GM21423 (cell line): ENCODE results near the gene GRK1.

Experiments
- ATAC-seq: cut with Tn5 transposase; IDR thresholded peaks from one replicate; pipeline ENCODE4 v1.9.1; 2021; ENCODE audit warnings: mild to moderate bottlenecking, moderate library complexity; ENCODE audit not compliant: unreplicated experiment

Gene GRK1

DNA sequence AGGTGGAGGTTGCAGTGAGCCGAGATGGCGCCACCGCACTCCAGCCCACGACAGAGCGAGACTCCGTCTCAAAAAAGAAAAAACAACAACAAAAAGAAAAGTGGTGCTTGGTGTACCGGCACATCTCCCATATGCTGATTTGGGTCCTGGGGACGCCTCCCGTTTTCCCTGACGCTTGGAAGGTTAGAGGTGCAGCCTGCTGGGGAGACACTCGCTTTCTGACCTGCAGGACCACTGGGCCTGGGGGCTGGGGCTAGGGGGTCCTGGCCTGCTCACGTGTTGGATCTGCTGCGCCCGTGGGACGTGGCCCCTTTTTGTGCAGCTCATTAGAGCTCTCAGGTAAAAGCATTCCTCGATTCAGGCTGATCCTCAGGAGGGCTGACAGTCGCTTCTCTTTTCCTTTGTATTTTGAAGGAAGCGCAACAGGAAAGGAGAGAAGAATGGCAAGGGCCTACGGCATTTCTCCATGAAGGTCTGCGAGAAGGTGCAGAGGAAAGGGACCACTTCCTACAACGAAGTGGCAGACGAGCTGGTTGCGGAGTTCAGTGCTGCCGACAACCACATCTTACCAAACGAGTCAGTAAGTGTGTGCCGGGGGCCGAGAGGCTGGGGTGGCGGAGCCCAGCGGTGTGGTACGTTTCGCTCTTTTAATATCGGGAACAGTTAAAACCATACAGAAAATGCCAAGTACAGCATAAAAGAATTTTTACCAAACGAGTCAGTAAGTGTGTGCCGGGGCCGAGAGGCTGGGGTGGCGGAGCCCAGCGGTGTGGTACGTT, 34.1 kb upstream of the GRK1 start:
- no peak for ATAC-seq

DNA sequence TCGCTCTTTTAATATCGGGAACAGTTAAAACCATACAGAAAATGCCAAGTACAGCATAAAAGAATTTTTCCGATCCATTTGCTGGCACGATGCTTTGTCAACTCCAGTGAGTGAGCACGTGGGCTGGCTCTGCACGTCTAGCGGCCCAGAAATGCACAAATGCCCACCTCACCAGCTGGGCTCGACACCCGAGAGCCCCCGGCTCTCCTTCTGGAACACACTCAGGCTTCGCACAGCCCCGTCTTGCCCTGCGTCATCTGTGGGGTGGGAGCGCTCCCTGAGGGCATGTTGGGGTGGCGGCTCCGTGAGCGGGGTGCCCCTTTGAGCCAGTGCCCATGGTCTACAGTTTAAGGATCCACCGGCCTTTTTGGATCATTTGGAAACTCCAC, 33.5 kb upstream of the GRK1 start:
- ATAC-seq, result no peak

DNA sequence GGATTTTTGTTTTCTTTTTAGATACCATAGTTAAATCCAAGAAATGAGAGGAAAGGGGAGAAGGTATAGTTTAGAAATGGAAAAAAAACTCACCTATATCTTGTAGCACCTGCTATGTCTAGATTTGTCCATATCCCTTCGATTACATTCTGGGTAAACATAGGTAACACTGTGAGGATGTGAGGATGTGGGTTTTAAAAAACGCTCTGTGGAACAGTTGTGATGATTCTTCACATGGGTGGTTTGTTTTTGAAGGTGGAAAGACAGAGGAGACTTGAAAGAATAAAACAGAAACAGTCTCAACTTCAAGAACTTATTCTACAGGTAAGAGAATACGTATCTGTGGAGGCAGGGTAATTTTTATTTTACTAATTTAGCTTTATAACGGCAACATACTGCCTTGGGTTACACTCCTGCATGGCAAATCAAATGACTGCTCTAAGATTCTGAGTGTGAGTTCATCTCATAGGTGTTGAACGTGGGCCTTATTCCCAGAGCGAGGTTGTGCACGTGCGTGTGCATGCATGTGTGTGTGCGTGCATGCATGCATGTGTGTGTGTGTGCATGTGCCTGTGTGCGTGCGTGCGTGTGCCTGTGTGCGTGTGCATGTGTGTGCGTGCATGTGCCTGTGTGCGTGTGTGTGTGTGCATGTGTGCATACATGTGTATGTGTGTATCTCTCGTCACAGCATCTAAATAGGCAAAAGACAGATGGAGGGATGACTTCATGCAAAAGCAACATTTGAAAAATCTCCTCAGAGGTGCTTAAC, 32.6 kb upstream of the GRK1 start:
- ATAC-seq, result no peak

DNA sequence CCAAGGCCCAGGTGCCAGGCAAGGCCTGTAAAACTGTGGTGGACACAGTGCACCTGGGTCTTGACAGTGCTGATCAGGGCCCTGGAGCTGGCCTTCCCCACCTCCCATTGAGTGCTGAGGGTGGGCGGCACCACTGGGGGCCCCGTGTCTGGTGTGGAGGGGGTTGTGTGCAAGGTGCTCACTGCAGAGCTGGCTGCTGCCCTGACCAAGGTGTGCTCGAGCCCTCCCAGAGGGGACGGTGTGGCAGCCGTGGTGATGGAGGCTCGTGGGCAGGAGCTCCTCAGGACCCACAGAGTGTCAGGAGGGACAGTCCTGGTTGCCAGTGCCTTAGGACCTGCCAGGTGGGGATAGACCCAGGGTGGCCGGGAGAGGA, 32.0 kb upstream of the GRK1 start:
- no peak for ATAC-seq

DNA sequence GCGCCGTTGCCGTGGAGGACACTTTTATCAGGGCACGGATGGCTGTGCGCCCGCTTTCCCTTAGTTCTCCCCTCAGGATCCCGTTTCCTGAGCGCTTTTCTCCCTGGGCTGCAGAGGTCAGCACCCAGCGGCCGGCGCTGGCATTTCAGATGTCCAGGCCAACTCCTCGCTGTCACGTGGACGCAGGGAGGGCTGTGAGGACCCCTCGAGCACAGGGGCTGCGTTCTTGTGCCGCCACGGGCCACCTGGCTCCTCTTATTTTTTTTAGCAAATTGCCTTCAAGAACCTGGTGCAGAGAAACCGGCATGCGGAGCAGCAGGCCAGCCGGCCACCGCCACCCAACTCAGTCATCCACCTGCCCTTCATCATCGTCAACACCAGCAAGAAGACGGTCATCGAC, 31.3 kb upstream of the GRK1 start:
- no peak for ATAC-seq

DNA sequence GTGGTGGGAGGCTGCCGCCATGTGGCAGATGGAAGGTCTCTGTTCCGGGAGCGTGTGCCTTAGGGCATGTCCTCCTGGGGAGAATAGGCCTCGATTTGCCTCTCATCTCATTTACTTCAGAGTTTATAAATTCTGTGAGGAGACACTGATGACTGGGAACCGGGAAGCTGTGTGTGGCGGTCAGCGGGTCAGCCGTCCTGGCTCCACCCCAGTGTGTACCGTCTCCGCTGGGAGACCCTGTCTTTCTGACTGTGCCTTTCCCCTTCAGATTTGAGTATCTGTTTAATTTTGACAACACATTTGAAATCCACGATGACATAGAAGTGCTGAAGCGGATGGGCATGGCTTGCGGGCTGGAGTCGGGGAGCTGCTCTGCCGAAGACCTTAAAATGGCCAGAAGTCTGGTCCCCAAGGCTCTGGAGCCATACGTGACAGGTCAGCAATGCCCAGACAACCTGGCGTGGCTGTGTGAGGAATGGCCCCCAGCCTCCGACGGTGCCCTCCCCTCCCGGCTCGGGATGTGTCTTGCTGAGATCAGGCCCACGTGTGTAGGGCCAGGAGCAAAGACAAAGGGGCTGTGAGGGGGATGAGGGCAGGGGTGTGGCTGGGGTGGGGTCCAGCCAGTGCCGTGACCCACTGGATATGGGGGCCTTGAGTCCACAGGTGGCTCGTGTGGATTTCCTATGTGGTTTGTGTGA, 30.6 kb upstream of the GRK1 start:
- no peak for ATAC-seq

DNA sequence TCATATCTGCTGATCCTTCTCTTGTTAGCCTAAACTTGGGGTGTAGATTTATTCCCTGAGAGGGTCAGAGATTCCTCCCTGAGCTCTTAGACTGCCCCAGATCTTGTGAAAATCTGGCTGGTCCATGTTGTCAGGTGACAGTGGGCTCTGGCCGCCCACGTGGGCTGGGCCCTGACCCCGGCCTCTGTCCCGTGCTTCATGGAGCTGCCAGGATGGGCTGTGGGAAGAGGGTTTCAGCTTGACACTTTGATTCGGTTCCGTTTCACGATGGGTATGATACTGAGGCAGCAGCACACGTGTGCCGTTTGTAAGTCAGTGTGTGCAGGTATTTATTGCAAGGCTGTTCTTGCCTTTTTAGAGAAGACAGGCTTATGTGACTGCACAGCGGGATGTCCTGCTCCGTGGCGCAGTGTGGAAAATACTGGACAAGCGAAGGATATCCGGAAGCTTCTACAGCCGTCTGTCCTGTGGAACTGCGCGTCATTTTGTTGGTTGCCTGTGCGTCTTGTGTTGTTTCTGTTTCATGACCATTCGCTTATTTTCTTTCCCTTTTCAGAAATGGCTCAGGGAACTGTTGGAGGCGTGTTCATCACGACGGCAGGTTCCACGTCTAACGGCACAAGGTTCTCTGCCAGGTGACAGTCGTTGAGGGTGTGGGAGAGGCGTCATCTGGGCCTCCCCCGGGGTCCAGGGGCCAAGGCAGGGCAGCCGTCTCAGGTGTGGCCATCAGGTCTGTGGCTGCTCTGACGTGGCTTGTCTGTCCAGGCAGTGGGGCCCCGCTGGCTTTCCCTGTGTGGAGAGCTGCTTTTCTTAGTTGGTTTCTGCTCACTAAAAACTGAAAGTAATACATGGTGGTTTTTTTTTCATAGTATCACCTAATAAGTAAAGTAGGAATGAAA, 29.5 kb upstream of the GRK1 start:
- no peak for ATAC-seq

DNA sequence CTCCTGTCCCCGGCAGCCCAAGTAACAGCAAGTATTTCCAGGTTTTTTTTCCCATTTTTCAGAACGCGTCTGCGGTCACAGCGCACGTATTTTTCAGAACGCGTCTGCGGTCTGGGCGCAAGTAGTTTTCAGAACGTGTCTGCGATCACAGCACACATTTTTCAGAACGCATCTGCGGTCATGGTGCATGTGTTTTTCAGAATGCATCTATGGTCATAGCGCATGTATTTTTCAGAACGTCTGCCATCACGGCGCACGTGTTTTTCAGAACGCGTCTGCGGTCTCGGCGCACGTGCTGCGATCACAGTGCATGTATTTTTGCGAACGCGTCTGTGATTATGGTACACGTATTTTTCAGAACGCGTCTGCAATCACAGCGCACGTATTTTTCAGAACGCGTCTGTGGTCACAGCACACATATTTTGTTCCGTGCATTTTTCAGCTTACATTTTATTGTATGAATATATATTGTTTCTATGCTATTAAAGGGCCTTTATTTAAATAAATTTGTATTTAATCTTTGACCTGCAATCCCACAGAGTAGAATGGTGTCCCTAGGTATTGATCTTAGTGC, 28.8 kb upstream of the GRK1 start:
- ATAC-seq, result no peak

DNA sequence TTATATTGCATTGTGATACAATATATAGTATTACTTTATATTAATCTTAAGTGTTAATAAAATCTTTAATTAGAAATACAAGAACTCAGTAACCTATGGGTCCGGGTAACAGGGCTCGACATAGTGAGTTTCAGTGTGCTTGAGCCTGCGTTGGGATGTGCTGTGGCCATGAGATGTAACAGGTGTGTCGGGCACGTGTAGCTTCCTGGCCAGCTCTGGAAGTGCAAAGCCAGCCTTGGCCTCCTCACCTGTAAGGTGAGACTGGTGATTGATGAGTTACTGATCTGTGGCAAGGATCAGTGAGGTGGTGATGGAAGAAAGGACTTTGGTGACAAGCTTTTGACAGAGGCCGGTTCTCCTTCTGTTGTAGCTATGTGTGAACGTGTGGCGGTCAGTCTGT, 28.2 kb upstream of the GRK1 start:
- ATAC-seq, result no peak

DNA sequence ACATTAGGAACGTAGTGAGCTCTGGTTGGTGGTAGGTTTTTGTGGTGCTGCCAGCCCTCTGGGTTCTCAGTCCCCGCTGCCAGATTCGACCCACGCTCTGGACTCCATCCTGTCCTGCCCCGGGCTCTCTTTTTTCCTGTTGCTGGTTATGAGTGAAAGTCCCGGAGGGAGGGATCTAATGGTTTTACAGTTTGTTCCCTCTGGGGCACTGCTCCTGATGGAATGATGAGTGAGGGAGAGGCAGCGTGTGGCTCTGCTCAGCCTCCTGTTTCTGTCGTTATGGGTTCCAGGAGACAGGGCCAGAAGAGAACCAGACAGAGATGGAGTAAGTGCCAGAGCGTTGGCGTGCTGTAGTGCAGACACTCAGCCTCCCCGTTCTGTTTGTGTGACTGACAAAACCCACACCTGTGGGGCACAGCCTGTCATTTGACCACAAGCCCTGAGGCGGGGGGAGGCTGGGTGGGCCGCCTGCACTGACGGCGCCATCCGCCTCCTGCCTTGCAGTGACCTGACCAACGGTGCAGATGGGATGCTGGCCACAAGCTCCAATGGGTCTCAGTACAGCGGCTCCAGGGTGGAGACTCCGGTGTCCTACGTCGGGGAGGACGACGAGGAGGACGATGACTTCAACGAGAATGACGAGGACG, 27.3 kb upstream of the GRK1 start:
- no peak for ATAC-seq

DNA sequence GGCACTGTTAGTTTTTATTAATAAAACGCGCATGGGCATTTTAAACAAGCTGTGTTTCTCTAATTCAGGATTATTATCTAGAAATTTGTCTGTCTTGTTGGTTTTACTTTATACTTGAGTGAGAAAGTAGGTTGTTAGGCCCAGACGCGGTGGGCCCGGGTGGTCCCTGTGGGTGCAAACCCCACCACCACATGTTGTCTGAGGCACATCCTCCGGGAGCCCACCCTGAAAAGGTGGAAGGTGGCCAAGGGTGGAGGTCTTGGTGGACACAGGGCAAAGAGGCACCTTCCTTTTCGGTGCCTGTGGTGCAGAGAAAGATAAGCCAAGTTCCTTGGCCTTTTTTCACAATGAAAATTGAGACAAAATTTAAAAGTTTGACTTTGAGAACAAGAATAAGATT, 25.6 kb upstream of the GRK1 start:
- ATAC-seq, result no peak

DNA sequence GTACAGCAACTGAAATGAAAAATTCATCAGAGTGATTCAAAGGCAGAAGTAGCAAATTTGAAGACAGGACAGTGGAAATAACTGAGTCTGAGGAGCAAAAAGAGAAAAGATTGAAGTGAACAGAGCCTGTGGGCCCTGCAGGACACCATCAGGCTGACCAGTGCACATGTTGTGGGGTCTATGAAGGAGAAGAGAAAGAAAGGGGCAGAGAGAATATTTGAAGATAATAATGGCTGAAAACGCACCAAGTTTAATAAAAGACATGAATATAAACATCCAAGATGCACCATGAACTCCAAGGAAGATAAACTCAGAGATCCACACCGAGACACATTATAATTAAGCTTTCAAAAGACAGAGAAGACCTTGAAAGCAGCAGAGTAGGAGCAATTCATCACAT, 24.5 kb upstream of the GRK1 start:
- no peak for ATAC-seq

DNA sequence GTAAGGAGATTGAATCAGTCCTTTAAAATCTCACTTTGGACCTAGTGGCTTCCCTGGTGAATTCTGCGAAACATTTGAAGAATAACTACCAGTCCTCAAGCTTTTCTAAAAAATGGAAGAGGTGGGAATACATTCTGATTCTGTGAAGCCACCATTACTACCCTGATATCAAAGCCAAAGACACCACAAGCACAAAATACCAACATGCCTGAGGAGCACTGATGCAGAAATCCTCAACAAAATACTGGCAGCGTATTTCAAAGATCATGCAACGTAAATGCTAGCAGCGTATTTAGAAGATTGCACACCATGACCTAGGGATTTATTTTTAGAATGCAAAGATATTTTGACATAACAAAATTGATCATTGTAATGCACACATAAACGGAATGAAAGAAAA, 23.4 kb upstream of the GRK1 start:
- ATAC-seq, result no peak

DNA sequence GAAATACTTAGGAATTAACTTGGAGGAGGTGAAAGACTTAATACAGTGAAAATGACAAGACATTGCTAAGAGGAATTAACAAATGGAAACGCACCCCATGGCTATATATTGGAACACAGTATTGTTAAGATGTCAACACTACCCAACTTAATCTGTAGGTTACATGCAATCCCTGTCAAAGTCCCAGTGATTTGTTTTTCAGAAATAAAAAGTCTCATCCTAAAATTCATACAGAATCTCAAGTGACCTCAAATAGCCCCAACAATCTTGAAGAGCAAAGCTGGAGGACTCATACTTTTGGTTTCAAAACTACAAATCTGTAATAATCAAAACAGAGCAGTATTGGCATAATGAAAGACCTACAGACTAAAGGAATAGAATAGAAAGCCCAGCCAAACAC, 22.2 kb upstream of the GRK1 start:
- no peak for ATAC-seq

DNA sequence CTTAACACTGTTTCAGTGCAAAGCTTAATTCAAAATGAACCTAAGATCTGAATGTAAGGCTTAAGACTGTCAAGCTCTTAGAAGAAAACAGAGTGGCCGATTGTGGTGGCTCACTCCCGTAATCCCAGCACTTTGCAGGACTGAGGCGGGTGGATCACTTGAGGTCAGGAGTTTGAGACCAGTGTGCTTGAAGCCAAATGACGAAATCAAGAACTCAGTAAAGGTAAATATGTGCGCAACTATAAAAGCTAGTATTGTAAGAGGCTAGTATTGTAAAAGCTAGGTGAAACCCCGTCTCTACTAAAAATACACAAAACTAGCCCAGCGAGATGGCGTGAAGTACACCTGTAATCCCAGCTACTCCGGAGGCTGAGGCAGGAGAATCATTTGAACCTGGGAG, 21.7 kb upstream of the GRK1 start:
- no peak for ATAC-seq

DNA sequence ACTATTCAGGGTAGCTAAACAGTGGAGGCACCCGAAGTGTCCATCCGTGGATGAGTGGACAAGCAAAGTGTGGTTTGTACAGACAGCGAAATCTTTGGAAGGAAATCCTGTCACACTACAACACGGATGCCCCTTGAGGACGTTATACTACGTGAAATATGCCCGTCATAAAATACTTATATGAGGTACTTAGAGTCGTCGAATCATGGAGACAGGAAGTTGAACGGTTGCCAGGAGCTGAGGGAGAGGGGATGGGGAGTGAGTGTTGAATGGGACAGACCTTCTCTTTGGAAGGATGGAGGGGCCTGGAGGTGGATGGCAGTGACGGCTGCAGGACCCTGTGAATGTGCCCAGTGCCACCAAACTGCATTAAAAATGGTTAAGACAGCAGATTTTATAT, 20.6 kb upstream of the GRK1 start:
- no peak for ATAC-seq

DNA sequence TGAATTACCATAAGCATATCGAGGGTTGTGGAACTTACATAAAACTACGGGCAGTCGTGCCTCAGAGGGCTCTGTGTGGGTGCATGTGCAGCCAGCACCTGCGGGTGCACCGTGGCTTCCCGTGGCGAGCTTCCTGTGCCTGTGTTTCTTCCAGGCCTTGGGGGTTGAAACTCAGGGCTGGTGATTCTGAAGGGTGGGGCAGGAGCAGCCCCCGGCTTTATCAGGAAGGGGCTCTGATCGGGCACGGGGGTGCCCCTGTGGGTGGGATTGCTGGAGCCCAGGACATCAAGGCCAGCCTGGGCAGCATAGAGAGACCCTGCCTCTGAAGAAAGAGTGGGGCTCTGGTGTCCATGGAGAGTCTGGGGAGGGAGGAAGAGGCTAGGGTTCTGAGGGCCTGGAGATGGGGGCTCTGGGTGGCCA, 20.1 kb upstream of the GRK1 start:
- ATAC-seq, result no peak

DNA sequence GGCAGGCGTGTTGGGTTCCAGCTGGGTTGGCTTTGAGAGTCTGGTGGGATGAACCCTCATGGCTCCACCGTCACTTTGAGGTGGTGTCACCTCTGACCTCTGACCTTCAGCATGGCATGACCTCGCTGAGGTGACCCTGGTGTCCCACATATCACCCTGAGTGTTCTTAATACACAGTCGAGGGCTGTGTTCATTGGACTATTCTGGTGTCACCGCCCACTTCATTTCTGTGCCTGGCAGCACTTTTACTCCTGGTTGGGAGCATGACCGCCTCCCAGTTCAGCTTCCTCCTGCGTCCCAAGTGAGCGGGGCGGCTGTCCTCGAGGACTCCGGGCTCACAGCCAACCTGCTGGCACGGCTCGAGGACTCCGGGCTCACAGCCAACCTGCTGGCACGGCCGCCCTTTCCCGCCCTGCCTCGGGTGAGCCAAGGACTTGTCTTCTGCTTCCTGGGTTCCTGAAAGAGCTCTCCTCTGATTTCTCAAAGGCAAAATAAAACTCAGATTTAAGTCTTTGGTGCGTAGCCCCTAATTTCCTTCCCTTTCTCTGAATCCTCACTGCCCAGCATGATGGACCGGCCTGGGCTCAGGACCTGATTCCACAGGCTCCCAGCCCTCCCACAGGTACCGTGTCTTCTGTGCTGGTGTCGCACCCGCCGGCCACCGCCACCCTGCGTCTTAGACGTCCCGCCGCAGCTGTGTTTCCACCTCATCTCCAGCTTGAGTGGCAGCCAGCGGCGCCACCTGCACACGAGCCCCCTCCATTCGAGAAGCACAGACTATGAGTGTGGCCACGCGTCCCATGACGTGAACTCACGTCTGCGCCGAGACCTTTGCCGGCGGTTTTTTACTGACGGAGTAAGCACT, 19.4 kb upstream of the GRK1 start:
- ATAC-seq, result no peak

DNA sequence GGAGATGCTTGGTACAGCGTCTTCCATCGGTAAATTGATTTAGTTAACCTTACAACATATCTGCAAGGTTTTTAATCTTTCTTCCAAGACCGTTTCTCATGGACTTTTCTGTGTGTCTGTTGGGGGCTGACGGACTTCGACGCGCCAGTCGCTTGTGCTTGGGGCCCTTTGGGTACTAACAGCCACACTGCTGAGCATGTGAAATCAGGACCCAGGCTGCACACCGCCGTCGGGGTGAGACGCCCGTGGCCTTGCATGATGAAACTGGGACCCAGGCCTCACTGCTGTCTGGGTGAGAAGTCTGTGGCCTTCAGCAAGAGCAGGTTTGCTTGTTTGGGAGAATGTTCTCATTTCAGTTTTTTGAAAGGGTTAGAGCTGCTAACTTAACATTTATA, 18.8 kb upstream of the GRK1 start:
- no peak for ATAC-seq
